HEK293 (cell line): ENCODE results near the gene NLK.

Experiments used
- CTCF ChIP-seq: fragments of 450-650 bp; formaldehyde crosslinking; IDR thresholded peaks from 2 replicates; pipeline ENCODE4 v1.5.1; 2016; ENCODE audit warnings: missing biosample characterization, missing genetic modification characterization
- SETDB1 ChIP-seq: IDR thresholded peaks from one replicate; pipeline ENCODE4 v1.6.1; 2017; ENCODE audit warnings: mild to moderate bottlenecking, low read length, moderate library complexity, mixed read lengths; ENCODE audit not compliant: insufficient read length
- YY1 ChIP-seq: fragments of 450-650 bp; formaldehyde crosslinking; IDR thresholded peaks from 2 replicates; pipeline ENCODE4 v1.5.1; 2018; ENCODE audit warnings: missing biosample characterization, missing genetic modification characterization
- ZBTB8A ChIP-seq: fragments of 450-650 bp; formaldehyde crosslinking; IDR thresholded peaks from 2 replicates; pipeline ENCODE4 v1.5.1; 2016; ENCODE audit warnings: missing biosample characterization, missing genetic modification characterization
- ZNF121 ChIP-seq: fragments of 450-650 bp; formaldehyde crosslinking; IDR thresholded peaks from 2 replicates; pipeline ENCODE4 v1.5.1; 2016; ENCODE audit warnings: missing biosample characterization, missing genetic modification characterization
- ZNF132 ChIP-seq: fragments of 450-650 bp; formaldehyde crosslinking; IDR thresholded peaks from 2 replicates; pipeline ENCODE4 v1.5.1; 2017; ENCODE audit warnings: missing biosample characterization, missing genetic modification characterization, borderline replicate concordance
- ZNF274 ChIP-seq, 2 experiments: fragments of 200-500 bp in 1 of 2; fragments of 450-650 bp in 1 of 2; sonication (Bioruptor generic) in 1 of 2; formaldehyde crosslinking in 1 of 2; IDR thresholded peaks; 2 replicates each; pipeline versions ENCODE4 v1.5.1 to v1.6.1; 2014 to 2016; ENCODE audit warnings: borderline replicate concordance in 1 of 2, inconsistent platforms in 1 of 2, low read length in 1 of 2, missing biosample characterization in 1 of 2, missing genetic modification characterization in 1 of 2
- ZNF449 ChIP-seq: fragments of 450-650 bp; formaldehyde crosslinking; IDR thresholded peaks from 2 replicates; pipeline ENCODE4 v1.5.1; 2017; ENCODE audit warnings: missing biosample characterization, mild to moderate bottlenecking, missing genetic modification characterization, moderate library complexity
- ZNF747 ChIP-seq: fragments of 450-650 bp; formaldehyde crosslinking; IDR thresholded peaks from 2 replicates; pipeline ENCODE4 v1.5.1; 2016; ENCODE audit warnings: missing biosample characterization, missing genetic modification characterization
- TF ChIP-seq, protein P1 (sequence below): fragments of 450-650 bp; formaldehyde crosslinking; IDR thresholded peaks from 2 replicates; pipeline ENCODE4 v1.5.1; 2016; ENCODE audit warnings: missing biosample characterization, missing genetic modification characterization
- TF ChIP-seq, protein P2 (sequence below): fragments of 450-650 bp; formaldehyde crosslinking; IDR thresholded peaks from 2 replicates; pipeline ENCODE4 v1.5.1; 2016; ENCODE audit warnings: missing biosample characterization, missing genetic modification characterization
- TF ChIP-seq, protein P3 (sequence below): fragments of 450-650 bp; formaldehyde crosslinking; optimal IDR thresholded peaks from 2 replicates; pipeline ENCODE3; 2016; ENCODE audit warnings: missing biosample characterization, mild to moderate bottlenecking, missing genetic modification characterization

- TF ChIP-seq, protein P1, sequence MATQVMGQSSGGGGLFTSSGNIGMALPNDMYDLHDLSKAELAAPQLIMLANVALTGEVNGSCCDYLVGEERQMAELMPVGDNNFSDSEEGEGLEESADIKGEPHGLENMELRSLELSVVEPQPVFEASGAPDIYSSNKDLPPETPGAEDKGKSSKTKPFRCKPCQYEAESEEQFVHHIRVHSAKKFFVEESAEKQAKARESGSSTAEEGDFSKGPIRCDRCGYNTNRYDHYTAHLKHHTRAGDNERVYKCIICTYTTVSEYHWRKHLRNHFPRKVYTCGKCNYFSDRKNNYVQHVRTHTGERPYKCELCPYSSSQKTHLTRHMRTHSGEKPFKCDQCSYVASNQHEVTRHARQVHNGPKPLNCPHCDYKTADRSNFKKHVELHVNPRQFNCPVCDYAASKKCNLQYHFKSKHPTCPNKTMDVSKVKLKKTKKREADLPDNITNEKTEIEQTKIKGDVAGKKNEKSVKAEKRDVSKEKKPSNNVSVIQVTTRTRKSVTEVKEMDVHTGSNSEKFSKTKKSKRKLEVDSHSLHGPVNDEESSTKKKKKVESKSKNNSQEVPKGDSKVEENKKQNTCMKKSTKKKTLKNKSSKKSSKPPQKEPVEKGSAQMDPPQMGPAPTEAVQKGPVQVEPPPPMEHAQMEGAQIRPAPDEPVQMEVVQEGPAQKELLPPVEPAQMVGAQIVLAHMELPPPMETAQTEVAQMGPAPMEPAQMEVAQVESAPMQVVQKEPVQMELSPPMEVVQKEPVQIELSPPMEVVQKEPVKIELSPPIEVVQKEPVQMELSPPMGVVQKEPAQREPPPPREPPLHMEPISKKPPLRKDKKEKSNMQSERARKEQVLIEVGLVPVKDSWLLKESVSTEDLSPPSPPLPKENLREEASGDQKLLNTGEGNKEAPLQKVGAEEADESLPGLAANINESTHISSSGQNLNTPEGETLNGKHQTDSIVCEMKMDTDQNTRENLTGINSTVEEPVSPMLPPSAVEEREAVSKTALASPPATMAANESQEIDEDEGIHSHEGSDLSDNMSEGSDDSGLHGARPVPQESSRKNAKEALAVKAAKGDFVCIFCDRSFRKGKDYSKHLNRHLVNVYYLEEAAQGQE (tag by site-specific recombination): no peak
- TF ChIP-seq ZNF274 (IDR thresholded peaks at IDR 0.05; ENCODE audit: low read length) (no peak), ZNF274 (tag by site-specific recombination; IDR thresholded peaks at IDR 0.05; ENCODE audit: borderline replicate concordance) (no peak), CTCF (tag by site-specific recombination) (no peak), ZNF121 (tag by site-specific recombination) (no peak), ZNF132 (tag by site-specific recombination) (no peak), ZNF449 (tag by site-specific recombination) (no peak), ZNF747 (tag by site-specific recombination) (no peak), SETDB1 (no peak), YY1 (tag by site-specific recombination) (no peak), ZBTB8A (tag by site-specific recombination) (no peak)
- TF ChIP-seq, protein P2, sequence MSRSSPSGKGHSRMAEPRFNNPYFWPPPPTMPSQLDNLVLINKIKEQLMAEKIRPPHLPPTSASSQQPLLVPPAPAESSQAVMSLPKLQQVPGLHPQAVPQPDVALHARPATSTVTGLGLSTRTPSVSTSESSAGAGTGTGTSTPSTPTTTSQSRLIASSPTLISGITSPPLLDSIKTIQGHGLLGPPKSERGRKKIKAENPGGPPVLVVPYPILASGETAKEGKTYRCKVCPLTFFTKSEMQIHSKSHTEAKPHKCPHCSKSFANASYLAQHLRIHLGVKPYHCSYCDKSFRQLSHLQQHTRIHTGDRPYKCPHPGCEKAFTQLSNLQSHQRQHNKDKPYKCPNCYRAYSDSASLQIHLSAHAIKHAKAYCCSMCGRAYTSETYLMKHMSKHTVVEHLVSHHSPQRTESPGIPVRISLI (tag by site-specific recombination): no peak
- TF ChIP-seq, protein P3, sequence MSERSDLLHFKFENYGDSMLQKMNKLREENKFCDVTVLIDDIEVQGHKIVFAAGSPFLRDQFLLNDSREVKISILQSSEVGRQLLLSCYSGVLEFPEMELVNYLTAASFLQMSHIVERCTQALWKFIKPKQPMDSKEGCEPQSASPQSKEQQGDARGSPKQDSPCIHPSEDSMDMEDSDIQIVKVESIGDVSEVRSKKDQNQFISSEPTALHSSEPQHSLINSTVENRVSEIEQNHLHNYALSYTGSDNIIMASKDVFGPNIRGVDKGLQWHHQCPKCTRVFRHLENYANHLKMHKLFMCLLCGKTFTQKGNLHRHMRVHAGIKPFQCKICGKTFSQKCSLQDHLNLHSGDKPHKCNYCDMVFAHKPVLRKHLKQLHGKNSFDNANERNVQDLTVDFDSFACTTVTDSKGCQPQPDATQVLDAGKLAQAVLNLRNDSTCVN (tag by site-specific recombination): no peak
Observed at GRCh38 chr17:27997522-27997921, 45.0 kb upstream of the NLK start.
